ENCODE data around the gene RFLNA.

The RFLNA gene

DNA sequence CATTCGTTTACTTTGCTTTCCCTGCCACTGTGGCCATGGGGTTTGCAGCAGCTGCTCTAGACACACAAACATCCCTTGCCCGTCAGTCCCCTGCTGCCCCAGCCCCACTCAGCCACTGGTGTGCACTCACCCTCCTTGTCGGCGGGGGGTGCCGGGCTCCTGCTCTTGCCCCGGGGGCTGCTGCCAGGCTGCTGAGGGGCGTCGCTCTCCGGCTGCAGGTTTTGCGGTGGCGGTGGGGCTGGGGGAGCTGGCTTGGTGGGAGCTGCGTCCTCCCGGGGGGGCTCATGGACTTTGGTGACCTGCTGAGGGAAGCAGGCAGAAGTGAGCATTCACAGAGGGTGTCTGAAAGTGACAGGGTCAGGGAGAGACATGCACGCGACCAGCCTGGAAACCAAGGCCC is 67.1 kb downstream of the RFLNA start:
- no peak for DNase-seq

DNA sequence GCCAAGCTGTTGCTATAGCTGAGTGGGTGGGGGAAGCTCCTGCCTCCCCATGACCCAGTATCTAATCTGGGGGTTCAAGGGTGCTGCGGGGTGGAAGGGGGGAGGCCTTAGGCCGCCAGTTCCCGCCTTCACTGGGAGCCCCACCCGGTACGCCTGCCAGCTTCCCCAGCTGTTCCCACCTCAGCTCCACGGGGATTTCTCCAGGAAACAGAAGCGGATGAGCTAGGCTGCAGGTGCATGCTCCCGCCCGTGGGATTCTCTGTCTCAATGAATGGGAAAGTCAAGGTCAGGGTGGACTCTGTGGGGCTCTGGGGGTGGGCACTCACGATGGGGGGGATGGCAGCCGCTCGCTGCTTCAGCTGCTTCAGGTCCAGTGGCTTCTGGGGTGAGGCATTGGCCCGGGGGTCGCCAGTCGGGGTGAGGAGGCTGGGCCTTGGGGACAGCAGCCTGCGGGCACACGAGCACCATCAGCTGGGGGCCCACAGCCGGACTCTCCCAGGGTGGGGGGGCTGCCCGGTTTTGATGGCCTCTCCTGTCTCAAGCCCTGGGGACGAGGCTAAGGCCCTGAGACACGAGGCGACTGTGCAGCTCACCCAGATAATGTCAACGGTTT is 68.6 kb downstream of the RFLNA start:
- DNase-seq: no peak

DNA sequence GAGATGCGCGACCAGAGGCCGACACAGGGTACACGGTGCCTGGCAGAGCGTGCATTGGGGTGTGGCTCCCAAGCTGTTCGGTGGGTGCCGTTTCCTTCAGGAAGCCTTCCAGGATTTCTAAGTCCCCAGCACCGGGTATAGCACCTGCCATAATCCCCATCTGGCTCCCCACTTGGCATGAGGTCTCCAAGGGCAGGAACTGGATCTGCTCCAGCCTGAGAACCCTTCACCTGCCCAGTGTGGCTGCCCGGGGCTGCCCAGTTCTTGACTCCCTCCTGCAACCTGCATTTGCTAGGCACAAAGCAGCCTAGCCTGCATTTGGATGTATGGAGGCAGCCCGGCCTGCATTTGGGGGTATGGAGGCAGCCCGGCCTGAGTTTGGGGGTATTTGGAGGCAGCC is 69.7 kb downstream of the RFLNA start:
- no peak for DNase-seq
